GM19035 (cell line): Measurements from ENCODE around the gene MAPK8IP1.

ENCODE experiments used
- ATAC-seq: cut with Tn5 transposase; IDR thresholded peaks from one replicate; pipeline ENCODE4 v1.9.1; 2021; ENCODE audit not compliant: unreplicated experiment

The MAPK8IP1 gene

GRCh38 chr11:45906965-45907611, 21.6 kb downstream of the MAPK8IP1 start, which contains the start of gene FREY1:
Gene FREY1 (minus strand): TSS chr11:45907271. CDS start chr11:45907245, 26 bp downstream.
- no peak for ATAC-seq

GRCh38 chr11:45907911-45908370, 22.5 kb downstream of the MAPK8IP1 start:
- no peak for ATAC-seq

- no peak for ATAC-seq
These were observed 24.4 kb downstream of the MAPK8IP1 start for GRCh38 chr11:45909594-45910475.

GRCh38 chr11:45910623-45911022, 25.2 kb downstream of the MAPK8IP1 start:
- no peak for ATAC-seq

- ATAC-seq, result no peak
These were observed 28.1 kb downstream of the MAPK8IP1 start for GRCh38 chr11:45913514-45913913.

GRCh38 chr11:45913942-45914635, 28.6 kb downstream of the MAPK8IP1 start:
- ATAC-seq, result no peak

GRCh38 chr11:45915446-45915845, 30.0 kb downstream of the MAPK8IP1 start:
- no peak for ATAC-seq

- peak; percentile 8 for ATAC-seq
These were observed 31.8 kb downstream of the MAPK8IP1 start for GRCh38 chr11:45917286-45917622.

GRCh38 chr11:45917623-45918330, 32.3 kb downstream of the MAPK8IP1 start, which contains the start of gene PEX16:
Gene PEX16 (minus strand): TSS chr11:45917877. CDS start chr11:45917811, 66 bp downstream.
- ATAC-seq, result peak; percentile 80

GRCh38 chr11:45918331-45918941, 33.0 kb downstream of the MAPK8IP1 start:
- peak; percentile 37 for ATAC-seq

- no peak for ATAC-seq
These were observed 33.7 kb downstream of the MAPK8IP1 start for GRCh38 chr11:45918962-45919675.

GRCh38 chr11:45919806-45920530, 34.5 kb downstream of the MAPK8IP1 start:
- ATAC-seq, result no peak

GRCh38 chr11:45920531-45921477, 35.4 kb downstream of the MAPK8IP1 start:
- ATAC-seq, result no peak

- ATAC-seq, result no peak
These were observed 36.3 kb downstream of the MAPK8IP1 start for GRCh38 chr11:45921561-45922424.

- no peak for ATAC-seq
These were observed 37.1 kb downstream of the MAPK8IP1 start, which contains the start of gene LARGE2 for GRCh38 chr11:45922425-45923082. Gene LARGE2 (plus strand): TSS chr11:45922656. CDS start chr11:45922883, 227 bp downstream.
